NCI-H1436 treated with DMSO at 0.1 percent for 48 hours (cell line): Measurements from ENCODE around the gene ZNF791.
A peak's percentile ranks its signal among the peaks of the same experiment; 100 is the strongest.
"Not testable (repeated sequence)": the region's sequence is repeated elsewhere in the genome, so short reads cannot be mapped to it uniquely, and the experiment has no call there.

ENCODE experiments used
- DNase-seq: peaks from one replicate; lab custom pipeline; 2025; lab: John Stamatoyannopoulos, UW

Gene ZNF791

DNA sequence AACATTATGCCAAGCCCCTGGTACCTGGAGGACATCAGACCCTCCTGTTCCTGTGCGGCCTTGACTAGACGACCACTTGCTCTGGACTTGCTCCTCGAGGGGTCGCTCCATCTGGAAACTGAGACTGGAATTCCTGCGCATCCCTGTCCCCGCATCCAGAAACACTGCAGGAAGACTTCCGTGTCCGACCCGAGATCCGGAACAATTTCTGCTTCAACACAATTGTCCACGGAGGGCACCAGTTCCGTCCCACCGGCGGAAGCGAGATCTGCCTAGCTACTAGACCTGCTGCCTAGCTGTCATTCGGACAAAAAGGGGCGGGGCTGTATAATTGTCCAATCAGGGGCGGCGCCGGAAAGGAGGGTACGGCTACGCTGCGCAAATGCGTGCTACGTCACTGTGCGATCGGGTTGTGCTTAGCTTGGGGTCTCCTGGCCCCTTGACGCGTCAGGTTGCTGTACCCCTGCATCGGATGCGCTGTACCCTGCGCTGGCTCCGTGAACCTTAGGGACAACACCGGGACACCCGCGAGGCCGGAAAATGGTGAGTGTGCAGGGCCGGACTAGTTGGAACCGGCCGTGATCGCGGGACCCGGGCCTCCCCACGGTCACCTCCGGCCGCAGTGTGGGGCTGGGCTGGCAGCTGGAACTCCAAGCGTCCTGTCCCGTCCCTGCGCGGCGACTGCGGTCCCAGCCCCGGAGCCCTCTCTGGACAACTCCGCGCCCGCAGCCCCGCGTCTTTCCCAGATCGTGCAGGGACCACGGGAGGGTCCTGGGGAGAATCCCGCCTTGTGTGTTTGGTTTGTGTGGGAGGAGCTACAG, at the start of gene ZNF791, which contains the start of gene ZNF490:
Gene ZNF791 (plus strand): TSS at position 381 of the 821 bp plus-strand sequence. CDS start 160 bp downstream, at position 541.
Gene ZNF490 (minus strand): TSS at position 274 of the 821 bp plus-strand sequence. CDS start 133 bp downstream, at position 141.
- DNase-seq, result peak; percentile 89

- peak; percentile 33 for DNase-seq
Observed at GRCh38 chr19:12564016-12564664, 46.6 kb upstream of the ZNF791 start.

DNA sequence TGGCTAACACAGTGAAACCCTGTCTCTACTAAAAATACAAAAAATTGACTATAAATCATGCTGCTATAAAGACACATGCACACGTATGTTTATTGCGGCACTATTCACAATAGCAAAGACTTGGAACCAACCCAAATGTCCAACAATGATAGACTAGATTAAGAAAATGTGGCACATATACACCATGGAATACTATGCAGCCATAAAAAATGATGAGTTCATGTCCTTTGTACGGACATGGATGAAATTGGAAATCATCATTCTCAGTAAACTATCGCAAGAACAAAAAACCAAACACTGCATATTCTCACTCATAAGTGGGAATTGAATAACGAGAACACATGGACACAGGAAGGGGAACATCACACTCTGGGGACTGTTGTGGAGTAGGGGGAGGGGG, 44.3 kb upstream of the ZNF791 start:
- not testable (repeated sequence) for DNase-seq

DNA sequence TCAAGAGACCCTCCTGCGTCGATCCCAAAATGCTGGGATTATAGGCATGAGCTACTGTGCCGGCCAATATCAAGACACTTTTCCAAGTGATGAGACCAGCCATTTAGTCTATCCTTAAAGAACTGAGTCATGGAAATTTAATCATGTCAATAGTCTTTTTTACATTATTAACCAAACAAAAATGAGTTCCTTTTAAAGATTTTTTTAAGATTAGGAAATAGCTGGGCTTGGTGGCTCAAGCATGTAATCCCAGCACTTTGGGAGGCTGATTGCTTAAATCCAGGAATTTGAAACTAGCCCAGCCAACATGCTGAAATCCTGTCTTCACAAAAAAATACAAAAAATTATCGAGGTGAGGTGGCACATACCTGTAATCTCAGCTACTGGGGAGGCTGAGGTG, 42.8 kb upstream of the ZNF791 start:
- DNase-seq, result no peak

DNA sequence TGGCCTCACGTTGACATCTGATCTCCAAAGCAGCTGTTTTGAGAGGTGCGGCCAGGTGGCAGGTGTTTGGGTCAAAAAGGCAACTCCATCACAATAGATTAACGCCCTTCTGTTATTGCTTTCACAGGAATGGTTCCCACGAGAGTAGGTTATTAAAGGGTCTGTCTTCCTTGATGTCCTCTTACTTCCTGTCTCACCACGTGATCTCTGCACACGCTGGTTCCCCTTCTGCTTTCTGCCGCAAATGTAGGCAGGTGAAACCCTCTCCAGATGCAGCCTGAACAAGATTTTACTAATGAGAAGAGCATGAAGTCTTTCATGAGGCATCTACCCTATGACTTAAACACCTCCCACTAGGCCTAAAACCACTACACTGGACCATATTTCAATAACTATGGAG, 36.7 kb upstream of the ZNF791 start:
- no peak for DNase-seq

- no peak for DNase-seq
Observed at GRCh38 chr19:12578641-12579040, 32.1 kb upstream of the ZNF791 start.

- DNase-seq, result no peak
Observed at GRCh38 chr19:12580180-12580694, 30.5 kb upstream of the ZNF791 start.

DNA sequence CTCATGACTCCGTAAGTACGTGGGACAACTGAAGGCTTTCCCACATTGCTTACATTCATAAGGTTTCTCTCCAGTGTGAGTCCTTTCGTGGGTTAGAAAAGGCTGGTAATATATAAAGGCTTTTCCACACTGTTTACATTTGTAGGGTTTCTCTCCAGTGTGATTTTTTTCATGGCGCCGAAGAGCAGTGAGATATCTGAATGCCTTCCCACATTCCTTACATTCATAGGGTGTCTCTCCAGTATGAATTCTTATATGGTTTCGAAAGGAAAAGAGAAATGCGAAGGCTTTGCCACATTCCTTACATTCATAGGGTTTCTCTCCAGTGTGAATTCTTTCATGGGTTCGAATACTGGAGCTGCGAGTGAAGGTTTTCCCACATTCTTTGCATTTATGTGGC, 29.6 kb upstream of the ZNF791 start:
- no peak for DNase-seq

DNA sequence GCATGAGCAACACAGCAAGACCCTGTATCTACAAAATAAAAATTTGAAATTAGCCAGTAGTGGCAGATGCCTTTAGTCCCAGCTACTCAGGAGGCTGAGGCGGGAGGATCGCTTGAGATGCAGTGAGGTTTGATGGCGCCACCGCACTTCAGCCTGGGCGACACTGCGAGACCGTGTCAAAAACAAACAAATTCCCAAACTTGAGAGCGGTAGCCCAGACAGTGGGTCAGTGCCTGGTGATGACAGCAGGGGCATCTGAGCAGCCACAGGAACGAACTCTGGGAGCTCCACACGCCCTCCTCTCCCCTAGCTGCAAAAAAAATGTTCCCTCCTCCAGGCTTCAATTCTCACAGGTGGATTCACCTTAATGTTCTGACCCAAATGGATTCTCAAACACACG, 14.2 kb upstream of the ZNF791 start:
- no peak for DNase-seq

DNA sequence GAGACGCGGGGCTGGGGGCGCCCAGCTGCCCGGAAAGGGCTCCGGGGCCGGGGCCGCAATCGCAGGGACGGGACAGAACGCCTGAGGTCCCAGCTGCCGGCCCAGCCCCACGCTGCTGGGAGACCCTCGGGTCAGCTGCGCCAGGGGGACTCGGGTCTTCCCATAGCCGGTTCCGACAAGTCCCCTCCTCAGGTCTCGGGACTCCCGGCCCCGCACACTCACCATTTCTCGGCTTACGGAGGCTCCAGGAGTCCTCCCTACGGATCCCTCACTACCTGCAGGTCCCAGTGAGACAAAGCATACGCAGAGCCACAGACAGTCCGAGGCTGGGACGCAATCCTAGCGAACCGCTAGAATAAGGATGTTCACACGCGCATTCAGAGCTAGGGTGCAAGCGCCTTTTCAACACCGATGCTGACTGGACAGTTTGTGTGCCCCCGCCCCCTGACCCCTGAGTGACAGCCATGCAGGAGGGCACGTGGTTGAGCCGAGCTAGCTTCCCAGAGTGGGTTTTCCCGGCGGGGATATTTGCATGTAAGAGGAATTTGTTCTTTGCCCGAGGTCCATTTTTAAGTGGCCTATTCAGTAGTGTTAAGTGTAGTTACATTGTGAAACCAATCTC, 13.7 kb upstream of the ZNF791 start:
- DNase-seq, result no peak

GRCh38 chr19:12597594-12597993, 13.1 kb upstream of the ZNF791 start:
- no peak for DNase-seq

DNA sequence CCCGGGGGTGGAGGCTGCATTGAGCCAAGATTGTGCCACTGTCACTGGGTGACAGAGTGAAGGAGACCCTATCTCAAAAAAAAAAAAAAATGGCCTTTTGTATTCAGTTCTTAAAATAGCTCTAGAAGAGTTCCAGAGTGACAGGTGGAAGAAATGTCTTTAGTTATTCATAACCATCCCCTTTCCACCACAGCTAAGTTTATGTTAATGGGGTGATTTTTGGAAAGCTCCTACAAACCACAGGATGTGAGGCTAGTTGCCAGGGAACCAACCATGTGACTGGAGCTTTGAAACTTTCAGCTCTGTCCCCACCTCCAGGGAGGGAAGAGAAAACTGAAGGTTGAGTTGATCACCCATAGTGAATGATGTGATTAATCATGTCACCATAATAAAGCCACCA, 7.0 kb upstream of the ZNF791 start:
- DNase-seq, result no peak

- DNase-seq, result no peak
Observed at GRCh38 chr19:12606796-12607195, 3.9 kb upstream of the ZNF791 start.

DNA sequence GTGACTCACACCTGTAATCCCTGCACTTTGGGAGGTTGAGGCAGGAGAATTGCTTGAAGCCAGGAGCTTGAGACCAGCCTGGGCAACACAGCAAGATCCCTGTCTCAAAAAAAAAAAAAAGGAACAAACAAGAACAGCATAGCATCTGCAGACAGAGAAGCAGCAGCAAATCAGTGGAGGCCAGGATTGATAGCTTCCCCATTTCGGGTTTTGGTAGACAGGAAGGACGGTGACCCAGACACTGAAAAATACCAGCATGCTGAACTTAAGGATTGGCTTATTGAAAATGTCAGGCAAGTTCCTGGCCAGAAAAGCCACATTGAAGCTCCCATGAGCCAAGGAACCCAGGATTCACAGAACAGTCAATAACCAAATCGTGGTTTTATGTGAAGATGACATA, 3.1 kb upstream of the ZNF791 start:
- DNase-seq, result no peak

DNA sequence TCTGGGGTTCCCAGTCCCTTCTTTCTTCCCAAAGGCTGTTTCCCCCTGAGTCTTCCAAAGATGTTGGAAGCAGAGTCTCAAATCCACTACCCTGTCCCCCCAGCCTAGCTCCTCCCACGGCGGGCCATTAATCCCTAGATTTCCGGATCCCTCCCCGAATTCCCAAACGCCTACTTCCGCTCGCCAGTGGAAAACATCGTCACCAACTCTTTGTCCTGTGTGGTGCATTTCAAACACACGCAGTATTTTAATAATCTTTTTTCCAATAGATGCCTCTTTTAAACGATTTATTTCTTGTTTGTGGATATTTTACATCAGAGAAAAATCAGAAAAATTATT, 610 bp downstream of the ZNF791 start:
- no peak for DNase-seq

DNA sequence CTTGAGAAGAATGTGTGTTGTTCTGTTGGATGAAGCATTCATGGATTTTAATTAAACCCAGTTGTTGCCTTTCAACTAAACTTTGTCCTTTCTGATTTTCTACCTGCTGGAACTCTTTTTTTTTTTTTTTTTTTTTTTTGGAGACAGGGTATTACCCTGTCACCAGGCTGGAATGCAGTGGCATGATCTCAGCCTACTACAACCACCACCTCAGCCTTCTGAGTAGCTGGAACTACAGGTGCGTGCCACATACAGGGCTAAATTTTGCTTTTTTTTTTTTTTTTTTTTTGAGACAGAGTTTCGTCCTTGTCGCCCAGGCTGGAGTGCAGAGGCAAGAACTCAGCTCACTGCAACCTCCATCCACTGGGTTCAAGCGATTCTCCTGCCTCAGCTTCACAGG, 6.9 kb downstream of the ZNF791 start:
- DNase-seq, result no peak

DNA sequence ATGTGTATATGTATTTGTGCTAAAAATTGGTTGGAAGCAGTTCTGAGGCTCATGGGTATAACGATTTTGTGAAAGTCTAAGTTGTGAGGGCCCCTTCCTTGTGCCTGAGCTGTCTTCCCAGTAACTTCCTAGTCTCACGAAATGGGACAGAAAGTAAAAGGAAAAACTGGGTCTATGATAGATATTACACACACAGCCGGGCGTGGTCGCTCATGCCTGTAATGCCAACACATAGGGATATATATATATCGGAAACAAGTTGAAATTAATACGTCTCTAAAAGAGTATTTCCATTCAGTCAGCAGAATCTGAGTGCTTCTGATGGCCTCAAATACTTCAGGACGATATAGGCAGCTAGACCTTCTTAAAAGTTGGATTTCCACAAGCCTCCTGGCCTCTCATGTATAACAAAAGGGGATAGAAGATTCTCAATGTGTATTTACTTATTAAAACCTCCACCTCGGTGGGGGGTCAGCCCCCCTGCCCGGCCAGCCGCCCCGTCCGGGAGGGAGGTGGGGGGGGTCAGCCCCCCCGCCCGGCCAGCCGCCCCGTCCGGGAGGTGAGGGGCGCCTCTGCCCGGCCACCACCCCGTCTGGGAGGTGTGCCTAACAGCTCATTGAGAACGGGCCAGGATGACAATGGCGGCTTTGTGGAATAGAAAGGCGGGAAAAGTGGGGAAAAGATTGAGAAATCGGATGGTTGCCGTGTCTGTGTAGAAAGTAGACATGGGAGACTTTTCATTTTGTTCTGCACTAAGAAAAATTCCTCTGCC, 10.7 kb downstream of the ZNF791 start:
- DNase-seq, result not testable (repeated sequence)

GRCh38 chr19:12623361-12624031, 12.8 kb downstream of the ZNF791 start:
- no peak for DNase-seq

- DNase-seq, result no peak
Observed at GRCh38 chr19:12626958-12627357, 16.2 kb downstream of the ZNF791 start.

DNA sequence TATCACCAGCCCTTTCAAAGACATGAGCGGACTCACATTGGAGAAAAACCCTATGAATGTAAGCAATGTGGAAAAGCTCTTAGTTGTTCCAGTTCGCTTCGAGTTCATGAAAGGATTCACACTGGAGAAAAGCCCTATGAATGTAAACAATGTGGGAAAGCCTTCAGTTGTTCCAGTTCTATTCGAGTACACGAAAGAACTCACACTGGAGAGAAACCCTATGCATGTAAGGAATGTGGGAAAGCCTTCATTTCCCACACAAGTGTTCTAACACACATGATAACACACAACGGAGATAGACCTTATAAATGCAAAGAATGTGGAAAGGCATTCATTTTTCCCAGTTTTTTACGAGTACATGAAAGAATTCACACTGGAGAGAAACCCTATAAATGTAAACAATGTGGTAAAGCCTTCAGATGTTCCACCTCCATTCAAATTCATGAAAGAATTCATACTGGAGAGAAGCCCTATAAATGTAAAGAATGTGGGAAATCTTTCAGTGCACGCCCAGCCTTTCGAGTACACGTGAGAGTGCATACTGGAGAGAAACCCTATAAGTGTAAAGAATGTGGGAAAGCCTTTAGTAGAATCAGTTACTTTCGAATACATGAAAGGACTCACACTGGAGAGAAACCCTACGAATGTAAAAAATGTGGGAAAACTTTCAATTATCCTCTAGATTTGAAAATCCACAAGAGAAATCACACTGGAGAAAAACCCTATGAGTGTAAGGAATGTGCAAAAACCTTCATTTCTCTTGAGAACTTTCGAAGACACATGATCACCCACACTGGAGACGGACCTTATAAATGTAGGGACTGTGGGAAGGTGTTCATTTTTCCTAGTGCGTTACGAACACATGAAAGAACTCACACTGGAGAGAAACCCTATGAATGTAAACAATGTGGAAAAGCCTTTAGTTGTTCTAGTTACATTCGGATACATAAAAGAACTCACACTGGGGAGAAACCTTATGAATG, 17.6 kb downstream of the ZNF791 start:
- DNase-seq, result no peak
